HL-60 (cell line): ENCODE results near the gene PDGFD.

Experiments used
- CTCF ChIP-seq: IDR thresholded peaks from one replicate; pipeline ENCODE4 v1.5.1; 2011; ENCODE audit warnings: low read length, control low read depth, inconsistent platforms; ENCODE audit not compliant: insufficient read depth
- GABPA ChIP-seq: IDR thresholded peaks from 2 replicates; pipeline ENCODE4 v1.6.1; 2012; ENCODE audit warnings: low read depth
- POLR2AphosphoS5 ChIP-seq: IDR thresholded peaks from 2 replicates; pipeline ENCODE4 v1.6.1; 2012; ENCODE audit warnings: low read depth
- REST ChIP-seq: IDR thresholded peaks from 2 replicates; pipeline ENCODE4 v1.6.1; 2012; ENCODE audit warnings: low read depth; ENCODE audit not compliant: insufficient replicate concordance
- SPI1 ChIP-seq: IDR thresholded peaks from 2 replicates; pipeline ENCODE4 v1.6.1; 2012; ENCODE audit warnings: low read depth, mild to moderate bottlenecking, borderline replicate concordance

- no peak for TF ChIP-seq SPI1
- no peak for TF ChIP-seq CTCF
- no peak for TF ChIP-seq GABPA
- TF ChIP-seq POLR2AphosphoS5 = no peak
- no peak for TF ChIP-seq REST
These were observed 120.8 kb downstream of the PDGFD start for GRCh38 chr11:104043142-104043541.
